GM12878 (cell line): ENCODE data around the gene LRRIQ4. TPM values are rescaled to one million over a fixed set of nuclear protein-coding genes. Genes with fewer than 3 reads are reported as not detected.
A peak's percentile ranks its signal among the peaks of the same experiment; 100 is the strongest.

Experiments used
- ATAC-seq: fragments of 200-7000 bp; cut with Tn5 transposase; 3 replicates; pipeline ENCODE4 v1.9.1; 2020; ENCODE audit warnings: mild to moderate bottlenecking, moderate library complexity
- BruUV-seq: library from RNA; stranded (reverse); fragments of 400-500 nt; replicated peaks from 2 replicates; lab custom pipeline; 2021; lab: Mats Ljungman, UMichigan
- CTCF ChIA-PET: fragments of 300-600 bp; sonication (Branson Sonifier 250); formaldehyde crosslinking; extraction: SDS; loops from one replicate; lab custom pipeline; 2021; ENCODE audit warnings: inconsistent platforms; lab: Yijun Ruan, JAX
- POLR2A ChIA-PET: fragments of 350-600 bp; formaldehyde crosslinking; extraction: SDS; loops from one replicate; lab custom pipeline; 2021; ENCODE audit warnings: inconsistent platforms; lab: Charles Lee
- RAD21 ChIA-PET: fragments of 300-600 bp; sonication (Branson Sonifier 250); formaldehyde crosslinking; loops from one replicate; lab custom pipeline; 2023; ENCODE audit warnings: antibody characterized with exemption; ENCODE audit not compliant: unreplicated experiment; lab: Charles Lee
- SMC1A ChIA-PET: fragments of 300-600 bp; sonication (Branson Sonifier 250); formaldehyde crosslinking; loops from one replicate; lab custom pipeline; 2023; ENCODE audit not compliant: unreplicated experiment, uncharacterized antibody; lab: Charles Lee
- DNase-seq: peaks from one replicate; pipeline ENCODE4 v3.0.0-alpha.2; 2011; ENCODE audit warnings: low read depth, low spot score
- FAIRE-seq: peaks from 3 replicates; lab custom pipeline; 2011; peaks lifted over from hg19 to GRCh38; lab: Jason Lieb, UNC
- H2AFZ ChIP-seq: 2 replicates; pipeline ENCODE4 v1.6.0; 2011; ENCODE audit warnings: low read depth, low read length, control low read depth; ENCODE audit not compliant: control insufficient read depth
- H3K27ac ChIP-seq: 2 replicates; pipeline ENCODE4 v1.5.1; 2011; ENCODE audit warnings: control low read depth; ENCODE audit not compliant: control insufficient read depth, insufficient read depth
- H3K27me3 ChIP-seq, 2 experiments: replicated peaks in 1 of 2; 2 replicates each; pipeline versions ENCODE4 v1.6.0 to v1.6.1; 2011; ENCODE audit warnings: low read length in 1 of 2; ENCODE audit not compliant: control insufficient read depth in 2 of 2, insufficient read depth in 2 of 2
- H3K36me3 ChIP-seq, 2 experiments: 2 replicates each; pipeline ENCODE4 v1.5.1; 2011; ENCODE audit warnings: low read length in 1 of 2; ENCODE audit not compliant: control insufficient read depth in 2 of 2, insufficient read depth in 2 of 2
- H3K4me1 ChIP-seq: 2 replicates; pipeline ENCODE4 v1.6.1; 2011; ENCODE audit warnings: mild to moderate bottlenecking, low read length, moderate library complexity, mixed read lengths; ENCODE audit not compliant: control insufficient read depth, insufficient read depth
- H3K4me2 ChIP-seq: 2 replicates; pipeline ENCODE4 v1.6.0; 2011; ENCODE audit warnings: control low read depth; ENCODE audit not compliant: control insufficient read depth, insufficient read depth
- H3K4me3 ChIP-seq: fragments of 200-600 bp; sonication (generic); 2 replicates; pipeline ENCODE4 v1.5.1; 2016
- H3K79me2 ChIP-seq: 2 replicates; pipeline ENCODE4 v1.6.0; 2011; ENCODE audit warnings: low read length; ENCODE audit not compliant: control insufficient read depth, insufficient read depth
- H3K9ac ChIP-seq: 2 replicates; pipeline ENCODE4 v1.8.0; 2011; ENCODE audit warnings: low read length, control low read depth, mixed read lengths; ENCODE audit not compliant: control insufficient read depth, insufficient read depth
- H3K9me3 ChIP-seq: replicated peaks from 3 replicates; pipeline ENCODE4 v1.5.1; 2011; ENCODE audit warnings: mild to moderate bottlenecking, low read length; ENCODE audit not compliant: control insufficient read depth, insufficient read depth
- H4K20me1 ChIP-seq: 2 replicates; pipeline ENCODE4 v1.6.0; 2011; ENCODE audit not compliant: control insufficient read depth, insufficient read depth
- EP300 ChIP-seq, 2 experiments: fragments of 150-350 bp in 1 of 2; IDR thresholded peaks; 2 replicates each; pipeline ENCODE4 v1.6.1; 2011 to 2012; ENCODE audit warnings: low read depth in 2 of 2, low read length in 2 of 2, borderline replicate concordance in 1 of 2, improper control_type of control experiment in 1 of 2, inconsistent platforms in 1 of 2; ENCODE audit not compliant: control insufficient read depth in 1 of 2
- GABPA ChIP-seq: IDR thresholded peaks from 2 replicates; pipeline ENCODE4 v1.6.1; 2014; ENCODE audit warnings: antibody characterized with exemption, low read depth, mild to moderate bottlenecking, inconsistent platforms
- HDAC6 ChIP-seq: fragments of 200-600 bp; sonication (generic); IDR thresholded peaks from one replicate; pipeline ENCODE4 v1.8.0; 2017; ENCODE audit warnings: antibody characterized with exemption; ENCODE audit not compliant: unreplicated experiment
- KDM1A ChIP-seq: fragments of 200-600 bp; sonication (generic); IDR thresholded peaks from 2 replicates; pipeline ENCODE4 v1.6.1; 2016; ENCODE audit warnings: borderline replicate concordance
- MTA2 ChIP-seq: fragments of 450-650 bp; IDR thresholded peaks from 2 replicates; pipeline ENCODE4 v1.6.1; 2016; ENCODE audit warnings: low read depth, mild to moderate bottlenecking, moderate library complexity
- PAX8 ChIP-seq: fragments of 450-650 bp; IDR thresholded peaks from 2 replicates; pipeline ENCODE4 v1.6.1; 2017; ENCODE audit warnings: mild to moderate bottlenecking, moderate library complexity
- PML ChIP-seq: IDR thresholded peaks from 2 replicates; pipeline ENCODE4 v1.6.1; 2012; ENCODE audit warnings: low read length, inconsistent platforms
- RFX5 ChIP-seq: IDR thresholded peaks from 2 replicates; pipeline ENCODE4 v1.6.1; 2011; ENCODE audit warnings: low read depth, low read length, improper control_type of control experiment
- SREBF1 ChIP-seq: IDR thresholded peaks from 2 replicates; pipeline ENCODE4 v1.6.1; 2012; ENCODE audit warnings: mild to moderate bottlenecking, low read length
- TCF7 ChIP-seq: IDR thresholded peaks from 2 replicates; pipeline ENCODE4 v1.6.1; 2014; ENCODE audit warnings: antibody characterized with exemption, borderline replicate concordance
- WRNIP1 ChIP-seq: IDR thresholded peaks from 2 replicates; pipeline ENCODE4 v1.6.1; 2011; ENCODE audit warnings: low read depth, low read length, improper control_type of control experiment, borderline replicate concordance
- YY1 ChIP-seq: IDR thresholded peaks from 2 replicates; pipeline ENCODE4 v1.6.1; 2011; ENCODE audit warnings: low read depth, mild to moderate bottlenecking, low read length
- ZNF384 ChIP-seq: IDR thresholded peaks from 2 replicates; pipeline ENCODE4 v1.6.1; 2012; ENCODE audit warnings: low read depth, mild to moderate bottlenecking, low read length, improper control_type of control experiment, borderline replicate concordance
- WGBS: methylation state at CpG from one replicate; pipeline ENCODE4 v1.1.6; 2016; ENCODE audit warnings: low lambda C conversion rate; ENCODE audit not compliant: insufficient replicate concordance, insufficient coverage; ENCODE audit errors: missing lambda C conversion rate; 5-methylcytosine and 5-hydroxymethylcytosine counted together
- in situ Hi-C: fragments of 300-500 bp; cut with MboI; formaldehyde crosslinking; loops from 9 replicates; pipeline ENCODE4 v1.14.3; 2018; ENCODE audit warnings: mixed read lengths
- intact Hi-C: fragments of 100-400 bp; cut with micrococcal nuclease; formaldehyde crosslinking; loops from one replicate; pipeline ENCODE4 v1.14.2; 2022; ENCODE audit not compliant: unreplicated experiment
- polyA plus RNA-seq, 11 experiments: library from polyadenylated mRNA; depleted of rRNA in 4 of 11; unstranded in 6 of 11; stranded (reverse) in 5 of 11; fragments of >200 nt; fragmentation: Nextera tagmentation in 4 of 11; fragmentation: Illumina TruSeq in 1 of 11; extraction: Ambion mirVana in 4 of 11; extraction: Trizol in 1 of 11; gene quantifications; 1 replicate in 1 of 11; 2 replicates in 10 of 11; pipeline versions ENCODE4 v1.2.1 to v1.2.3, GENCODE V29; 2011 to 2016; ENCODE audit warnings: inconsistent platforms in 2 of 11, missing spikeins in 2 of 11, low read depth in 1 of 11
- total RNA-seq, 4 experiments: library from RNA; depleted of rRNA in 3 of 4; stranded (reverse); fragments of >200 nt in 3 of 4; fragmentation: Illumina TruSeq in 1 of 4; extraction: Trizol in 1 of 4; gene quantifications; 2 replicates each; pipeline versions ENCODE4 v1.2.1 to v1.2.3, GENCODE V29; 2013 to 2021
- TF ChIP-seq, protein P1 (sequence below): IDR thresholded peaks from 2 replicates; pipeline ENCODE4 v1.6.1; 2012; ENCODE audit warnings: low read length, inconsistent platforms

The LRRIQ4 gene
- total and polyA plus RNA-seq, 10 of the 15 experiments (the other 5 are each of a cell fraction or from before 2014, with no cell fraction given): 0.06 to 0.21 (median 0.14) TPM; not detected in 3

- Histone ChIP-seq H2AFZ (no peak overlapping the region), H3K79me2 (peaks cover 33% of the 10 kb centered on the region), H3K4me1 (peaks cover 14% of the 10 kb centered on the region; the same call in 1 of the 2 replicates), H3K27ac (peak overlapping the region; percentile 99), H3K9me3 (no peaks in the 10 kb centered on the region), H4K20me1 (no peaks in the 10 kb centered on the region), H3K9ac (peak overlapping the region; percentile 99), H3K27me3 (no peaks in the 10 kb centered on the region), H3K36me3 (peaks cover 0 to 17% of the 10 kb centered on the region in 2 experiments; a peak in 2 of 4 replicates), H3K4me2 (peak overlapping the region; percentile 41), H3K4me3 (peak overlapping the region; percentile 97)
- BruUV-seq: no TSS peak
- WGBS: 25% methylated on average over 5 of the region's 5 CpGs
- in situ Hi-C loops: no loop called here
- TF ChIP-seq MTA2: no peak
- no peak for TF ChIP-seq HDAC6
- no peak for TF ChIP-seq EP300 (IDR thresholded peaks at IDR 0.05; ENCODE audit: borderline replicate concordance in 1 of 2, control insufficient read depth in 1 of 2, low read depth in 2 of 2, low read length in 2 of 2)
- TF ChIP-seq KDM1A: no peak
- TF ChIP-seq ZNF384: no peak
- ChIA-PET CTCF (interaction anchor here (2.8 kb wide), 1 partner anchor 13 kb away, joined by 7 read pairs; no protein-coding TSS in a partner anchor), RAD21 (interaction anchor here (1.0 kb wide), 2 partner anchors 37 to 624 kb away, joined by 3 read pairs; no protein-coding TSS in a partner anchor), POLR2A (interaction anchor here (2.0 kb wide), 1 partner anchor 17 kb away, joined by 4 read pairs; no protein-coding TSS in a partner anchor), SMC1A (interaction anchor here (0.9 kb wide), 1 partner anchor 9 kb away, joined by 3 read pairs; the partner anchor contains the start of gene TERC)
- intact Hi-C loops: loop anchor here (5.0 kb wide), 3 partner anchors 158 to 1093 kb away; partner anchors contain the start of gene SKIL
- DNase-seq (no peak), FAIRE-seq (no peak), ATAC-seq (no peak)
These were observed 38.5 kb upstream of the LRRIQ4 start for GRCh38 chr3:169774186-169774585.

GRCh38 chr3:169777822-169778221 is 34.8 kb upstream of the LRRIQ4 start:
- ChIA-PET CTCF (interaction anchor here (2.0 kb wide), 1 partner anchor 34 kb away, joined by 5 read pairs; the partner anchor contains the start of genes LRRC34 and LRRIQ4), SMC1A (no interaction called here), POLR2A (no interaction called here), RAD21 (no interaction called here)
- Histone ChIP-seq H3K36me3 (peaks cover 0 to 32% of the 10 kb centered on the region in 2 experiments; a peak in 3 of 4 replicates), H3K4me2 (no peak overlapping the region), H3K9ac (no peak overlapping the region), H3K79me2 (peaks cover 33% of the 10 kb centered on the region), H4K20me1 (no peaks in the 10 kb centered on the region), H3K27me3 (no peaks in the 10 kb centered on the region), H3K27ac (no peak overlapping the region), H3K4me1 (peaks cover 14% of the 10 kb centered on the region; the same call in 1 of the 2 replicates), H3K9me3 (no peaks in the 10 kb centered on the region), H2AFZ (no peak overlapping the region), H3K4me3 (no peak overlapping the region)
- in situ Hi-C loops (no loop called here), intact Hi-C loops (no loop called here)
- ATAC-seq (no peak), DNase-seq (no peak), FAIRE-seq (no peak)
- BruUV-seq: no TSS peak
- WGBS: 88% methylated on average over 4 of the region's 4 CpGs
- TF ChIP-seq RFX5 (no peak), GABPA (no peak), YY1 (no peak), SREBF1 (no peak), WRNIP1 (no peak), PML (no peak), PAX8 (no peak), TCF7 (no peak)
- TF ChIP-seq, protein P1, sequence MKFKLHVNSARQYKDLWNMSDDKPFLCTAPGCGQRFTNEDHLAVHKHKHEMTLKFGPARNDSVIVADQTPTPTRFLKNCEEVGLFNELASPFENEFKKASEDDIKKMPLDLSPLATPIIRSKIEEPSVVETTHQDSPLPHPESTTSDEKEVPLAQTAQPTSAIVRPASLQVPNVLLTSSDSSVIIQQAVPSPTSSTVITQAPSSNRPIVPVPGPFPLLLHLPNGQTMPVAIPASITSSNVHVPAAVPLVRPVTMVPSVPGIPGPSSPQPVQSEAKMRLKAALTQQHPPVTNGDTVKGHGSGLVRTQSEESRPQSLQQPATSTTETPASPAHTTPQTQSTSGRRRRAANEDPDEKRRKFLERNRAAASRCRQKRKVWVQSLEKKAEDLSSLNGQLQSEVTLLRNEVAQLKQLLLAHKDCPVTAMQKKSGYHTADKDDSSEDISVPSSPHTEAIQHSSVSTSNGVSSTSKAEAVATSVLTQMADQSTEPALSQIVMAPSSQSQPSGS: no peak
